HG03378 (cell line): ENCODE data around the gene DGLUCY.
"Not testable (repeated sequence)": the region's sequence is repeated elsewhere in the genome, so short reads cannot be mapped to it uniquely, and the experiment has no call there.

Experiments used
- ATAC-seq: cut with Tn5 transposase; IDR thresholded peaks from one replicate; pipeline ENCODE4 v1.9.1; 2021; ENCODE audit warnings: mild to moderate bottlenecking, moderate library complexity; ENCODE audit not compliant: unreplicated experiment

The DGLUCY gene

GRCh38 chr14:91167380-91167770 lies 53.5 kb downstream of the DGLUCY start:
- no peak for ATAC-seq

GRCh38 chr14:91169951-91170350 lies 56.1 kb downstream of the DGLUCY start:
- no peak for ATAC-seq

GRCh38 chr14:91170504-91171121 lies 56.7 kb downstream of the DGLUCY start:
- ATAC-seq = no peak

- no peak for ATAC-seq
Observed at GRCh38 chr14:91171291-91171690, 57.4 kb downstream of the DGLUCY start.

GRCh38 chr14:91173221-91173670 lies 59.4 kb downstream of the DGLUCY start:
- no peak for ATAC-seq

GRCh38 chr14:91173904-91174303 lies 60.0 kb downstream of the DGLUCY start:
- ATAC-seq = no peak

GRCh38 chr14:91175291-91176201 lies 61.7 kb downstream of the DGLUCY start:
- no peak for ATAC-seq

GRCh38 chr14:91177073-91178034 lies 63.5 kb downstream of the DGLUCY start:
- peak; percentile 44 for ATAC-seq

GRCh38 chr14:91180611-91181010 lies 66.7 kb downstream of the DGLUCY start:
- no peak for ATAC-seq

- ATAC-seq = not testable (repeated sequence)
Observed at GRCh38 chr14:91182753-91183152, 68.9 kb downstream of the DGLUCY start.

- ATAC-seq = no peak
Observed at GRCh38 chr14:91184559-91184958, 70.7 kb downstream of the DGLUCY start.

GRCh38 chr14:91185721-91186120 lies 71.8 kb downstream of the DGLUCY start:
- no peak for ATAC-seq

- no peak for ATAC-seq
Observed at GRCh38 chr14:91186515-91187066, 72.7 kb downstream of the DGLUCY start.

GRCh38 chr14:91187271-91187670 lies 73.4 kb downstream of the DGLUCY start:
- no peak for ATAC-seq

- ATAC-seq = no peak
Observed at GRCh38 chr14:91190853-91191252, 77.0 kb downstream of the DGLUCY start.

- ATAC-seq = no peak
Observed at GRCh38 chr14:91193069-91193468, 79.2 kb downstream of the DGLUCY start.

- no peak for ATAC-seq
Observed at GRCh38 chr14:91195881-91196280, 82.0 kb downstream of the DGLUCY start.

- no peak for ATAC-seq
Observed at GRCh38 chr14:91197631-91198030, 83.8 kb downstream of the DGLUCY start.

- ATAC-seq = not testable (repeated sequence)
Observed at GRCh38 chr14:91200802-91201201, 86.9 kb downstream of the DGLUCY start.

- no peak for ATAC-seq
Observed at GRCh38 chr14:91202234-91202974, 88.5 kb downstream of the DGLUCY start.
